Right hindlimb (tissue), 1 donor: ENCODE measurements around the gene HSD17B2.

ENCODE experiments used
- DNase-seq: peaks from one replicate; pipeline ENCODE4 v3.0.0-alpha.2; 2018

Gene HSD17B2

GRCh38 chr16:82020051-82020450 lies 15.0 kb upstream of the HSD17B2 start:
- no peak for DNase-seq

- no peak for DNase-seq
Observed at GRCh38 chr16:82023206-82023605, 11.8 kb upstream of the HSD17B2 start.

GRCh38 chr16:82024316-82024715 lies 10.7 kb upstream of the HSD17B2 start:
- DNase-seq: no peak

- no peak for DNase-seq
Observed at GRCh38 chr16:82024883-82025282, 10.2 kb upstream of the HSD17B2 start.

GRCh38 chr16:82027629-82028064 lies 7.4 kb upstream of the HSD17B2 start:
- no peak for DNase-seq

GRCh38 chr16:82031116-82032084 lies 3.7 kb upstream of the HSD17B2 start:
- no peak for DNase-seq

- DNase-seq: no peak
Observed at GRCh38 chr16:82033006-82033405, 2.0 kb upstream of the HSD17B2 start.

GRCh38 chr16:82033683-82034300 lies 1.3 kb upstream of the HSD17B2 start:
- DNase-seq: no peak

GRCh38 chr16:82037251-82037650 lies 2.2 kb downstream of the HSD17B2 start:
- DNase-seq: no peak

- DNase-seq: no peak
Observed at GRCh38 chr16:82037666-82038065, 2.6 kb downstream of the HSD17B2 start.

- no peak for DNase-seq
Observed at GRCh38 chr16:82040296-82040695, 5.2 kb downstream of the HSD17B2 start.

- no peak for DNase-seq
Observed at GRCh38 chr16:82041542-82041941, 6.5 kb downstream of the HSD17B2 start.

GRCh38 chr16:82042144-82042543 lies 7.1 kb downstream of the HSD17B2 start:
- DNase-seq: no peak

- no peak for DNase-seq
Observed at GRCh38 chr16:82042846-82043245, 7.8 kb downstream of the HSD17B2 start.

GRCh38 chr16:82043680-82044584 lies 8.9 kb downstream of the HSD17B2 start:
- no peak for DNase-seq

GRCh38 chr16:82044585-82044911 lies 9.5 kb downstream of the HSD17B2 start:
- DNase-seq: no peak

- DNase-seq: no peak
Observed at GRCh38 chr16:82045465-82045864, 10.4 kb downstream of the HSD17B2 start.

GRCh38 chr16:82046541-82046940 lies 11.5 kb downstream of the HSD17B2 start:
- no peak for DNase-seq

GRCh38 chr16:82046941-82047340 lies 11.9 kb downstream of the HSD17B2 start:
- DNase-seq: no peak

- DNase-seq: no peak
Observed at GRCh38 chr16:82047374-82047773, 12.3 kb downstream of the HSD17B2 start.

GRCh38 chr16:82047787-82048186 lies 12.7 kb downstream of the HSD17B2 start:
- DNase-seq: no peak

GRCh38 chr16:82049484-82049883 lies 14.4 kb downstream of the HSD17B2 start:
- no peak for DNase-seq

- DNase-seq: no peak
Observed at GRCh38 chr16:82050506-82050905, 15.5 kb downstream of the HSD17B2 start.
